H1 (cell line): ENCODE measurements around the gene OR2H1. TPM values are rescaled to one million over a fixed set of nuclear protein-coding genes. Genes with fewer than 3 reads are reported as not detected.

Experiments
- CTCF ChIA-PET: fragments of 300-600 bp; sonication (Branson Sonifier 250); formaldehyde crosslinking; loops from one replicate; lab custom pipeline; 2021; ENCODE audit not compliant: partially characterized antibody; lab: Charles Lee
- POLR2A ChIA-PET: fragments of 300-600 bp; sonication (Branson Sonifier 250); formaldehyde crosslinking; loops from one replicate; lab custom pipeline; 2021; ENCODE audit warnings: inconsistent platforms; ENCODE audit not compliant: partially characterized antibody; lab: Charles Lee
- DNase-seq, 2 experiments: peaks; one replicate each; pipeline versions ENCODE4 v3.0.0 to v3.0.0-alpha.2; 2010 to 2022; ENCODE audit warnings: low spot score in 2 of 2, low read depth in 1 of 2, mixed read lengths in 1 of 2
- FAIRE-seq: peaks from 2 replicates; lab custom pipeline; 2011; peaks lifted over from hg19 to GRCh38; lab: Jason Lieb, UNC
- H2AFZ ChIP-seq: 2 replicates; pipeline ENCODE4 v1.8.1; 2012; ENCODE audit warnings: low read length, inconsistent platforms
- H2AK5ac ChIP-seq: 2 replicates; pipeline ENCODE4 v1.6.1; 2013; ENCODE audit warnings: low read depth, low read length
- H2BK120ac ChIP-seq: replicated peaks from 2 replicates; pipeline ENCODE3; 2013; ENCODE audit warnings: low read depth, low read length, inconsistent platforms
- H2BK12ac ChIP-seq: 2 replicates; pipeline ENCODE4 v1.6.1; 2013; ENCODE audit warnings: low read depth, low read length
- H2BK15ac ChIP-seq: 2 replicates; pipeline ENCODE4 v1.6.1; 2013; ENCODE audit warnings: low read length
- H2BK20ac ChIP-seq: 2 replicates; pipeline ENCODE4 v1.6.1; 2013; ENCODE audit warnings: low read length
- H2BK5ac ChIP-seq: 2 replicates; pipeline ENCODE4 v1.6.1; 2013; ENCODE audit warnings: low read depth, low read length
- H3K14ac ChIP-seq: 2 replicates; pipeline ENCODE4 v1.6.1; 2013; ENCODE audit warnings: inconsistent platforms; ENCODE audit not compliant: insufficient read length
- H3K18ac ChIP-seq: 2 replicates; pipeline ENCODE4 v1.6.1; 2013; ENCODE audit warnings: low read length; ENCODE audit errors: extremely low read depth
- H3K23ac ChIP-seq: 2 replicates; pipeline ENCODE4 v1.6.1; 2013; ENCODE audit warnings: inconsistent platforms; ENCODE audit not compliant: insufficient read length
- H3K23me2 ChIP-seq: 2 replicates; pipeline ENCODE4 v1.6.1; 2013; ENCODE audit warnings: low read depth, low read length
- H3K27ac ChIP-seq: 2 replicates; pipeline ENCODE4 v1.6.1; 2011; ENCODE audit warnings: low read depth, low read length, inconsistent platforms
- H3K27me3 ChIP-seq, 4 experiments: replicated peaks in 1 of 4; 1 replicate in 1 of 4; 2 replicates in 3 of 4; pipeline versions ENCODE4 v1.6.1 to v1.8.1; 2011 to 2013; ENCODE audit warnings: low read length in 3 of 4, mild to moderate bottlenecking in 3 of 4, inconsistent platforms in 2 of 4, mixed read lengths in 2 of 4, moderate library complexity in 1 of 4; ENCODE audit not compliant: control insufficient read depth in 3 of 4, insufficient read depth in 3 of 4; ENCODE audit errors: extremely low read depth in 1 of 4
- H3K36me3 ChIP-seq, 4 experiments: 2 replicates each; pipeline versions ENCODE4 v1.6.1 to v1.8.1; 2011 to 2013; ENCODE audit warnings: mild to moderate bottlenecking in 4 of 4, low read length in 3 of 4, moderate library complexity in 2 of 4, control low read depth in 1 of 4, inconsistent platforms in 1 of 4; ENCODE audit not compliant: insufficient read depth in 4 of 4, control insufficient read depth in 2 of 4
- H3K4ac ChIP-seq: replicated peaks from 2 replicates; pipeline ENCODE3; 2013; ENCODE audit warnings: low read length, low read depth, mixed read lengths, inconsistent platforms; ENCODE audit not compliant: insufficient read length
- H3K4me1 ChIP-seq, 4 experiments: replicated peaks in 1 of 4; 1 replicate in 1 of 4; 2 replicates in 3 of 4; pipeline versions ENCODE4 v1.6.1 to v1.8.1; 2011 to 2013; ENCODE audit warnings: low read length in 3 of 4, inconsistent platforms in 2 of 4, mixed read lengths in 1 of 4; ENCODE audit not compliant: insufficient read depth in 4 of 4, control insufficient read depth in 3 of 4
- H3K4me2 ChIP-seq, 2 experiments: 2 replicates each; pipeline versions ENCODE4 v1.6.1 to v1.8.1; 2011 to 2013; ENCODE audit warnings: low read depth in 2 of 2, low read length in 2 of 2, control low read depth in 1 of 2, inconsistent platforms in 1 of 2, mild to moderate bottlenecking in 1 of 2; ENCODE audit not compliant: insufficient read depth in 1 of 2
- H3K4me3 ChIP-seq, 4 experiments: fragments of 200-600, 300-600 bp in 1 of 4; sonication (generic), shearing (Covaris generic), sonication (Bioruptor Twin) in 1 of 4; 2 replicates each; pipeline versions ENCODE4 v1.5.1 to v1.8.1; 2011 to 2016; ENCODE audit warnings: low read length in 4 of 4, low read depth in 3 of 4, control low read depth in 2 of 4, inconsistent platforms in 2 of 4, mild to moderate bottlenecking in 2 of 4, mixed read lengths in 1 of 4, moderate library complexity in 1 of 4; ENCODE audit not compliant: insufficient read depth in 2 of 4; ENCODE audit errors: extremely low read depth in 1 of 4
- H3K56ac ChIP-seq: replicated peaks from 2 replicates; pipeline ENCODE3; 2013; ENCODE audit warnings: low read depth, mild to moderate bottlenecking, mixed read lengths, low read length, inconsistent platforms; ENCODE audit not compliant: insufficient read length
- H3K79me1 ChIP-seq: 2 replicates; pipeline ENCODE4 v1.6.1; 2013; ENCODE audit warnings: low read depth, low read length, control low read depth
- H3K79me2 ChIP-seq, 2 experiments: 2 replicates each; pipeline versions ENCODE4 v1.6.1 to v1.8.1; 2012 to 2013; ENCODE audit warnings: low read length in 2 of 2, mild to moderate bottlenecking in 2 of 2, inconsistent platforms in 1 of 2; ENCODE audit not compliant: insufficient read depth in 2 of 2, control insufficient read depth in 1 of 2
- H3K9ac ChIP-seq, 4 experiments: replicated peaks in 1 of 4; 1 replicate in 1 of 4; 2 replicates in 3 of 4; pipeline versions ENCODE4 v1.6.1 to v1.8.1; 2011 to 2013; ENCODE audit warnings: low read depth in 3 of 4, low read length in 3 of 4, control low read depth in 2 of 4, mild to moderate bottlenecking in 2 of 4, moderate library complexity in 2 of 4, inconsistent platforms in 1 of 4; ENCODE audit errors: extremely low read depth in 1 of 4
- H3K9me3 ChIP-seq, 2 experiments: 2 replicates each; pipeline versions ENCODE4 v1.6.1 to v1.8.1; 2012 to 2013; ENCODE audit warnings: mild to moderate bottlenecking in 2 of 2, moderate library complexity in 2 of 2, control low read depth in 1 of 2, inconsistent platforms in 1 of 2, low read depth in 1 of 2, low read length in 1 of 2, mixed read lengths in 1 of 2; ENCODE audit not compliant: insufficient read depth in 2 of 2
- H4K20me1 ChIP-seq, 2 experiments: replicated peaks in 1 of 2; 2 replicates each; pipeline versions ENCODE3 to v1.8.1; 2011 to 2013; ENCODE audit warnings: inconsistent platforms in 2 of 2, low read length in 2 of 2, mild to moderate bottlenecking in 1 of 2; ENCODE audit not compliant: insufficient read depth in 2 of 2, control insufficient read depth in 1 of 2
- H4K5ac ChIP-seq: 2 replicates; pipeline ENCODE4 v1.6.1; 2013; ENCODE audit warnings: low read length, low read depth, mixed read lengths, inconsistent platforms; ENCODE audit not compliant: insufficient read length
- H4K8ac ChIP-seq: 2 replicates; pipeline ENCODE4 v1.8.0; 2013; ENCODE audit warnings: mild to moderate bottlenecking, moderate library complexity, low read length, inconsistent platforms; ENCODE audit not compliant: insufficient read depth; ENCODE audit errors: extremely low read depth
- H4K91ac ChIP-seq: replicated peaks from 2 replicates; pipeline ENCODE3; 2013; ENCODE audit warnings: low read length, mixed read lengths, inconsistent platforms; ENCODE audit not compliant: insufficient read length
- KDM5A ChIP-seq: fragments of 200-600 bp; IDR thresholded peaks from 2 replicates; pipeline ENCODE4 v1.7.1; 2012; ENCODE audit warnings: mild to moderate bottlenecking, low read length, inconsistent platforms, mixed read lengths
- SIRT6 ChIP-seq: IDR thresholded peaks from one replicate; pipeline ENCODE4 v1.7.1; 2012; ENCODE audit warnings: low read length, inconsistent platforms
- SIX5 ChIP-seq: IDR thresholded peaks from 2 replicates; pipeline ENCODE4 v1.6.1; 2011; ENCODE audit warnings: mild to moderate bottlenecking, low read depth, low read length
- SUZ12 ChIP-seq: fragments of 200-600 bp; sonication (generic); IDR thresholded peaks from 2 replicates; pipeline ENCODE4 v1.6.1; 2012; ENCODE audit warnings: mild to moderate bottlenecking, inconsistent platforms, low read length, moderate library complexity, mixed read lengths
- WGBS, 2 experiments: shearing (Covaris generic) in 1 of 2; methylation state at CpG; one replicate each; pipeline versions ENCODE4 v1.1.6 to v1.1.7; 2013 to 2015; ENCODE audit warnings: low lambda C conversion rate in 2 of 2, mixed read lengths in 2 of 2, inconsistent platforms in 1 of 2, low coverage in 1 of 2, missing lambda C conversion rate in 1 of 2; ENCODE audit not compliant: insufficient replicate concordance in 2 of 2, insufficient coverage in 1 of 2, insufficient read length in 1 of 2; ENCODE audit errors: extremely low coverage in 1 of 2, missing lambda C conversion rate in 1 of 2; 5-methylcytosine and 5-hydroxymethylcytosine counted together
- polyA plus RNA-seq, 7 experiments: library from polyadenylated mRNA; depleted of rRNA in 3 of 7; stranded (reverse) in 5 of 7; unstranded in 2 of 7; fragments of >200 nt in 5 of 7; fragments of 200-250 nt in 2 of 7; gene quantifications; 1 replicate in 5 of 7; 2 replicates in 1 of 7; 4 replicates in 1 of 7; pipeline versions ENCODE4 v1.2.1 to v1.2.3, GENCODE V29; 2011 to 2013; ENCODE audit warnings: missing spikeins in 2 of 7, mixed read lengths in 2 of 7
- total RNA-seq: library from RNA; stranded (reverse); fragmentation: NEBNext Ultra II Directional; extraction: Animal tissue kit (Norgen Biotek cat#: 25700); gene quantifications from 2 replicates; pipeline ENCODE4 v1.2.1, GENCODE V29; 2021

The OR2H1 gene
- total and polyA plus RNA-seq, 2 of the 8 experiments (the other 6 are each of a cell fraction or from before 2014, with no cell fraction given) = not detected

DNA sequence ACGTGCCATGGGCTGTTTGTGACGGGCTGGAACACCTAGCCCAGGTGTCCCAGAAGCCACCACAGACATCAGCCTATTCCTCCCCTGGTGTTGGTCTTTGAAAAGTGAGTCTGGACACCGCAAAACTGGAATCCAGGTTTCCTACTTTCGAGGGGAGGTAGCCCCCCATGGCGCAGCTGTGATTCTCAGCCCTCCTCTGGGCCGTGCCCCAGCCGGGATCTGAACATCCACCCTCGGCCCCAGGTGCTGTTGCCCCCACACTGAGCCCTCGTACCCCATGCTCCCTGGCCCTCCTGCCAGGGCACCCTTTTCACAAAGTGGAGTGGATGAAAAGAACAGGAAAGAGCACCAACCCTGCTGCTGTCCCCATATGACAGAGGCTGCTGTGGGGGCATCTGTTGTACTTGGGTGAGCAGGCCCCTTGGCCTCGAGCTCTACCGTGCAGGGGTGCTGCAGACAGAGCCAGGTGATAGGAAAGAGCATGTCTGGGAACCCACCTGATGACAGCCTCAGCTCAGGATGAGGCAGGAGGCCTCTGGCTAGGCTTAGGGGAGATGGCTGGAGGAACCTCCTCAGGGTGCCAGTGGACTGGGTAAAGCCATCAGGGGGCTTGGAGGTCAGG lies 49.6 kb downstream of the OR2H1 start:
- POLR2A ChIA-PET = no interaction called here
- H2BK20ac ChIP-seq = no peak overlapping the region
- H3K4ac ChIP-seq = no peak overlapping the region
- no peak overlapping the region for H2AFZ ChIP-seq
- WGBS, 2 experiments = 83% methylated on average over 11 of the region's 11 CpGs; no CpG with 5 or more reads in 1 of the 2 experiments
- H4K91ac ChIP-seq = no peak overlapping the region
- H3K9ac ChIP-seq = no peak overlapping the region
- H2BK5ac ChIP-seq = no peak overlapping the region
- no peaks in the 10 kb centered on the region for H4K20me1 ChIP-seq
- no peak for FAIRE-seq
- H3K14ac ChIP-seq = no peak overlapping the region
- H3K27me3 ChIP-seq = no peaks in the 10 kb centered on the region; a peak in 1 of 7 replicates
- H2BK12ac ChIP-seq = no peak overlapping the region
- H3K9me3 ChIP-seq = no peaks in the 10 kb centered on the region
- H3K36me3 ChIP-seq = no peaks in the 10 kb centered on the region
- CTCF ChIA-PET = no interaction called here
- no peak overlapping the region for H2BK15ac ChIP-seq
- no peaks in the 10 kb centered on the region for H3K79me2 ChIP-seq
- H3K56ac ChIP-seq = no peak overlapping the region
- H3K79me1 ChIP-seq = no peaks in the 10 kb centered on the region; the same call in 1 of the 2 replicates
- DNase-seq = peak in 1 of 2 experiments; percentile 28
- H4K5ac ChIP-seq = no peak overlapping the region
- no peak overlapping the region for H2BK120ac ChIP-seq
- no peaks in the 10 kb centered on the region; a peak in 1 of 7 replicates for H3K4me1 ChIP-seq
- H4K8ac ChIP-seq = no peak overlapping the region; the same call in 1 of the 2 replicates
- no peak overlapping the region for H2AK5ac ChIP-seq
- H3K18ac ChIP-seq = no peak overlapping the region
- no peak overlapping the region for H3K4me3 ChIP-seq
- no peak overlapping the region for H3K23ac ChIP-seq
- no peak overlapping the region for H3K4me2 ChIP-seq
- H3K23me2 ChIP-seq = no peaks in the 10 kb centered on the region
- no peak overlapping the region for H3K27ac ChIP-seq
- TF ChIP-seq SIRT6 (no peak), SIX5 (no peak), SUZ12 (no peak), KDM5A (no peak)
